GM21423 (cell line): Measurements from ENCODE around the gene SLC23A2.
"Not testable (repeated sequence)": the region's sequence is repeated elsewhere in the genome, so short reads cannot be mapped to it uniquely, and the experiment has no call there.

Experiments
- ATAC-seq: cut with Tn5 transposase; IDR thresholded peaks from one replicate; pipeline ENCODE4 v1.9.1; 2021; ENCODE audit warnings: mild to moderate bottlenecking, moderate library complexity; ENCODE audit not compliant: unreplicated experiment

SLC23A2 gene

DNA sequence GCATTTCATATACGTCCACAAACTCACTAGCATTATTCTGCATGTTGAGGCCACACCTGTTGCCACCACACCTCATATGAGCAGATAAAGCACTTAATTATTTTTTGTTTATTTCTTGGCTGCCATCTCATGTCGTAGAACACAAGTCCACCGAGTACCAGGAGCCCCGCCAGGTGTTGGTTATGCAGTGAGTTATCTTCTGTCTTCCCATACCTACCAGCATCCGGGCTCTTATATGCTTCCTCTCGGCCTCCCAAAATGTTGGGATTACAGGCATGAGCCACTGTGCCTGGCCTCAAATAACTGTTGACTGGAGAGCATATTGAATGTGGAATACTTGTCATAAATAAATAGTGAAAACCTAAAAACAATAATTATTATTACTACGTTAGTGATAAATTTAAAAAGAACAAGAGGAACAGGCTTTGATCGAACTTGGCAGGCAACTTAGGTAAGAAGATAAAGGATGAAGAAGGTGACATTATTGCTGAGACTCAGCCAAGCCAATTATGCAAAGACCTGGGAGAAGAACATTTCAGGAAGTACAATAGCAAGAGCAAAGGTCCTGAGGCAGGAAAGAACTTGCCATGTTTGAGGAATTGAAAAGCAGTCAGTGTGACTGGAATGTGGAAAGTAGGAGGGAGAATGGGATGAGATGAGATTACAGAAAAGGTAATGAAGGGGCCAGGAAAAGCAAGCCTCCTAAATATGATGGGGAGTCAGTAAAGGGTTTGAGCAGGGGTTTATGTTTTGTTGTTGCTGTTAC lies 12.6 kb upstream of the SLC23A2 start:
- no peak for ATAC-seq

DNA sequence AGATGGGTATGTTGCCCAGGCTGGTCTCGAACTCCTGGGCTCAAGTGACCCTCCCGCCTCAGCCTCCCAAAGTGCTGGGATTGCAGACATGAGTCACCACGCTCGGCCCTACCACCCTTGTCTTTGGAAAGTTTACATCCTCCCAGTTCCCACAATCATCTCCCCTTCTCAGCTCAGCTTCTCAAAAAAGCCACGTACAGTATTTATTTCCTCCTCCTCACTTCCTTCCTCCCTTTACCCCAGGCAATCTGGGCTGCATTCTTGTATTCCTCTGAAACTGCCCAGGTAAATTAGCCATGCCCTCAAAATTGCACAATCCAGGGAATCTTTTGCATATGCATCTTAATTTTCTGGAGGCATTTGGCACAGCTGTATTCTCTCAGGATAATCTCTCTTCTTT lies 7.4 kb upstream of the SLC23A2 start:
- ATAC-seq = no peak

- no peak for ATAC-seq
Observed at GRCh38 chr20:5005326-5005725, 4.0 kb upstream of the SLC23A2 start.

DNA sequence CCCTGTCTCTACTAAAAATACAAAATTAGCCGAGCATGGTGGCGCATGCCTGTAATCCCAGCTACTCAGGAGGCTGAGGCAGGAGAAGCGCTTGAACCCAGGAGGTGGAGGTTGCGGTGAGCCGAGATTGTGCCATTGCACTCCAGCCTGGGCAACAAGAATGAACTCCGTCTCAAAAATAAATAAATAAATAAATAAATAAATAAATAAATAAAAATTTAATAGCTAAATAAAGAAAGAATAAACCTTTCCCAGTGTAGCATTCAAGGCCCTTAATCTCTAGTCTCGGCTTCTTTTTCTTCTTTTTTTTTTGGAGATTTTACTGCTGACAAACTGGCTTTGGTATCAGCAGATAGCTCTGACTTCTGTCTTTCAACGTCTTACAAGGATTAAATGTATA lies 3.5 kb upstream of the SLC23A2 start:
- not testable (repeated sequence) for ATAC-seq

DNA sequence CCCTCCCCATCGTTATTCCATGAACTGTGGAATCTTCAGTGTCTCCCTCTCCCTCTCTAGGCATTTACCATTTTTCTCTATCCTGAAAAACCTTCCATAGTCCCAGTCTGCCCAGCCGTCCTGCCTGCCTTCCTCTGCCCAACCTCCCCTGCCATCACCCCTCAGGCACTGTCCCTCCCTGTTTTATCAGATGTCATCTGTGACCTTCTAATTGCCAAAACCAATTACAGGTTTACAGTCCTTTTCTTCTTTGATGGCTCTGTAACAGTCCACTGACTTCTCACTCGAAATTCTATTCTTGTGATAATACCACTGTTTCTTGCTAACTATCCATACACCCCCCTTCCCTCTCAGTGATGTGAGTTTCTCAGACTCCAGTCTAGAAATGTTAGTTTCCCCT lies 2.3 kb upstream of the SLC23A2 start:
- ATAC-seq = no peak

GRCh38 chr20:5002077-5002413 lies 735 bp upstream of the SLC23A2 start:
- no peak for ATAC-seq

DNA sequence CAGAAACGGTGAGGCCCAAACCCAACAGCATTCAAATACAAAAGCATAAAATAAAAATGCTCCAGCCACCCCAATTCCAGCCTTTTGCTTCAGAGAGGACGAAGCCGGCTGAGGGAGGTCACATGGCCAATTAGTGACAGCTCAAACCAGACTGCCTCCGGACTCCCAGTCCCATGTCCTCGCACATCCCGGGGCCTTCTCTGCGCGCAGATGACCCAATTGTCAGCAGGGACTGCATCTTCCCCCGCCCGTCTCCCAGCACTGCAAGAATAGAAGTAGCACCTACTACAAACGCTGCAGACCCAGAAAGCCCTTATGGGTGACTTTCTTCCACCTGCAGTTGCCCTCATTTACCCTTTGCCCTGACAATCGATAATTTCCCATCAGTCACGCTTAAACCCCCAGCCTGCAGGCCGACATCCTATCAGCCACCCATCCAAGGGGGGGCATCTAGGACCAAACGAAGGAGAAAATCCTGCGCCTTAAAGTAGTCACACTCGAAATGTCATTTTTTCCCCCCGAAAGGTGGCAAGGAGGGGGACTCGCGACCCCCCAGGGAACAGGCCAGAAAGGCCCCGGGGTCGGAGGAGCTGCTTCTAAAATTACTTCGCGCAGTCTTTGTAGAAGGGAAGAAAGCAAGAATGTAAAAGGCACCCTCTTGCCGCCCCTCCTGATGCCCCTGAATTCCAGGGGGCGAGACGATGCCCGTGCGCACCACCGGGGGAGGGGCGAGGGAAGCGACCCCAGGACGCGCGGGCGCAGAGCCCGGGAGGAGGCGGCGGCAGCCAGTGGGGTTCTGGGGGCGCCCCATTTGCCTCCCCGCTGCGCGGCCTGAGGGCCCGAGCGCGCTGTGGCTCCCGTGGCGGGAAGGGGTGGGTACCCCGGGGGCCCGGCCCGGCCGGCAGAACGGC lies 792 bp downstream of the SLC23A2 start:
- no peak for ATAC-seq

GRCh38 chr20:4999788-5000187 lies 1.5 kb downstream of the SLC23A2 start:
- no peak for ATAC-seq

GRCh38 chr20:4998160-4998651 lies 3.1 kb downstream of the SLC23A2 start:
- ATAC-seq = no peak

DNA sequence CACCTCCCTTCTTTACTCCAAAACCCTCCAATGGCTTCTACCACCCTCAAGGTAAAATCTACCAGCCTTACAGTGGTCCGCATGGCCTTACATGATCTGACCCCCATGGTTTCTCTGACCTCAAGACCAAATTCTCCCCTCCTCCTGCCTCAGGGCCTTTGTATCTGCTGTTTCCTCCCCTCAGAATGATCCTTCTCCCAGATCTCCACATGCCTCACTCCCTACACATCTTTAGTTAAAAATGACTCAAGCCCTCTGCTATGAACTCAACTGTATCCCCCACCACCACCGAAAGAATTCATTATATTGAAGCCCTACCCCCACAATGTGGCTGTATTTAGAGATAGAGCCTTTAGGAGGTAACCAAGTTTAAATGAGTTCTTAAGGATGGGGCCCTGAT lies 4.1 kb downstream of the SLC23A2 start:
- no peak for ATAC-seq

DNA sequence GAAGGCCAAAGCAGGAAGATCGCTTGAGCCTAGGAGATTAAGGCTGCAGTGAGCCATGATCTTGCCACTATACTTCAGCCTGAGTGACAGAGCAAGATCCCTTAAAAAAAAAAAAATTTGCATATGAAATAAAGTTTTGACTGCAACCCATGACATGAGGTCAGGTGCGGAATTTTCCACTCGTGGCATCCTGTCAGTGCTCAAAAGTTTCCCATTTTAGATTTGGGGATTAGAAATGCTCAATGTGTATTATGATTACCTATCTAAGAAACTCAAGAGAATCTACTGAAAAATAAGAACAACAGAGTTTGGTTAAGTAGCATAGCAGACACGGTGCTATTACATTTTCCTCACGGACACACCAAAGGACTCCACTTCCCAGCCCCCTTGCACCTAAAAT lies 11.7 kb downstream of the SLC23A2 start:
- no peak for ATAC-seq

- no peak for ATAC-seq
Observed at GRCh38 chr20:4987130-4987529, 14.2 kb downstream of the SLC23A2 start.

DNA sequence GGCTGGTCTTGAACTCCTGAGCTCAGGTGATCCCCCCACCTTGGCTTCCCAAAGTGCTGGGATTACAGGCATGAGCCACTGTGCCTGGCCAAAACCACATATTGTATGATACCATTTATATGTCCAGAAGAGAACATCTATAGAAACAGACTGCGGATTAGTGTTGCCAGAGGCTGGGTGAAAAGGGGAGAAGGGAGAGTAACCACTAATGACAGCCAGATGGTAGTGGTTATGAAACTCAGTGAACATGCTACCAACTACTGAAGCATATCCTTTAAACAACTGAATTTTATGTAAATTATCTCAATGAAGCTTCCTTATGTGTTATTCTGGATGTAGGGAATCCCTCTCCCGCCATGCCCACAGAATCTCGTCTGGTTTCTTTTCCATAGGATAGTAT lies 15.7 kb downstream of the SLC23A2 start:
- no peak for ATAC-seq

DNA sequence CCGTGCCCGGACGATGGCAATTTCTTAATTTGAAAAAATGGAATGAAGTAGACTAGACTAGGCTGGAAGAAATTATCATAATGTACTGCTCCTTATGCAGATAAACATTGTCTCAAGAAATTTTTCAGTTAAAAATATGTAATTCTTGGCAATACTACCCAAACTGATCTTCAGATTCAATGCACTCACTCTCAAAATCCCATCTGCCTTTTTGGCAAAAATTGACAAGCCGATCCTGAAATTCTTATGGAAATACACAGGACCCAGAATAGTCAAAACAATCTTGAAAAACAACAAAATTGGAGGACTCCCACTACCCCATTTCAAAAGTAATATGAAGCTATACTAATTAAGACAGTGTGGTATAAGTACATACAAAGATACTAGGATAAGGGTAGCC lies 19.0 kb downstream of the SLC23A2 start:
- no peak for ATAC-seq

DNA sequence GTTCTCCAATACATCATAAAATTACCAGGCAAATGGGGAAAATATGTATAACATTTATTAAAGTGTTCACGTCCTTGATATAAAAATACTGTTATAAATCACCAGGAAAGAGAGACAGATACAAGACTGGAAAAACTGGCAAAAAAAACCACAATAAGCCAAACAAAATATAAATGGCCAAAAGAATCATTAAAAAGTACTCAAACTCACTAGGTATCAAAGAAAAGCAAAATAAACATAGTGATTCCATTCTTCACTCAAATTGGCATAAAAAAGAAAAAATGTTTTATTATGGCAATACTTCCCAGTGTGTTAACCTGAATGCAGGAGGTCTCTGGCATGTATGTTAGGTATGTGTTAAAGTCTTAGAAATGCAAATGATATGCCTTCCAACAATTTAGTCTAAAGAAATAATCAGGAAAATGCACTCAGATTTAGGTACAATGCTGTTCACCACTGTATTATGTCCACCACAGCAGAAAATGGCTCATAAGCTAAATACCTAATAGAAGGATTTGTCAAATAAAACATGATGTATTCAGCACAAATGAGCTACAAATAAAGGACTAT lies 21.4 kb downstream of the SLC23A2 start:
- ATAC-seq = no peak

- no peak for ATAC-seq
Observed at GRCh38 chr20:4978050-4978918, 23.0 kb downstream of the SLC23A2 start.

DNA sequence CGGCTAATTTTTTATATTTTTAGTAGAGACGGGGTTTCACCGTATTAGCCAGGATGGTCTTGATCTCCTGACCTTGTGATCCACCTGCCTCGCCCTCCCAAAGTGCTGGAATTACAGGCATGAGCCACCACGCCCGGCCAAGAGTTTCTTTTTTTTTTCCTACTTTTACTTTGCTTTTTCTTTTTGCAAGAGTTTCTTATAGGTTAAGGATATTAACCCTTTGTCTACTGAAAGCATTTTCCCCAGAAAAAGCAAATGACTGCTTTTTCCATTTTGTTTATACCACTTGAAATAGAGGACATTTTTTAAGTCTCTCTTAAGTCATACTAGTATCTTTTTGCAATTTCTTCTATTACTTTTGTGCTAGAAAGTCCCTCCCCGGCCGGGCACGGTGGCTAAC lies 25.3 kb downstream of the SLC23A2 start:
- not testable (repeated sequence) for ATAC-seq

DNA sequence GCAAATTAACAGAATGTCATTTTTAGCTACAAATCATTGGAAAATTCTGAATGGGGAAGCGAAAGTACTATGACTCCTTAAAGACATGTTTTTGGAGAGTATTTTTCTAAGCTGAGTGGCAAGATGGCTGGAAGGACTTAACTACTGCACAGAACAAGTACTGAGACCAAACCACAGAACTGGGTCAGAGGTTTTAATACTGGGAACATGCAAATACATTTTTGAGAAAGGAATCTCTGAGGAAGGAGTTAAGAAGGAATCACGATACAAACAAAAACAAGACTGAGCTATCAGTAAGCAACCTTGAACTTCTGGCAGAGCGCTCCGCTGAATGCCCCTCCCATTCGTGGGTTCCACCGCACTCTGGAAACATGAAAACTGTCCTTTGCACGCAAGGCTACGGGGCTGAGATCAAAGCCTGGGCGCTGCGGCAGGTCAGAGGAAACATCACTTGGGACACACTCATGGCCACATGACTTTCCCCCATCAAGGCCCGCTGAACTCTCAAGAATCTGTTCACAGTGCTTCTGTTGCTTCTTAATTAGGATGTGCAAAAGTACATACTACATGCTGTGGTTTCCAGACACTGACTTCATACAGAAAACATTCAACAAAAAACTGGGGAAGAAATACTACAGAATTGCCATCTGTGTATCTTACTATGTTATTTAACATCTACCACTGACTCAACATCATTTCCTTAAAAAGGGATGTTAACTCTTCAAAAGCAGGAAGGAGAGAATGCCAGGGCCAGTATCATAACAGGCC lies 27.8 kb downstream of the SLC23A2 start:
- ATAC-seq = peak; percentile 79

- ATAC-seq = no peak
Observed at GRCh38 chr20:4972506-4973251, 28.6 kb downstream of the SLC23A2 start.
